Right lobe of liver (tissue), 4 donors: ENCODE measurements around the gene LPCAT3.

ENCODE experiments used
- CTCF ChIP-seq, 4 donors: fragments of 200-600 bp in 3 of 4; fragments of 450-650 bp in 1 of 4; IDR thresholded peaks; one replicate each; pipeline versions ENCODE4 v1.5.1 to v1.8.0; 2016 to 2022; ENCODE audit warnings: antibody characterized with exemption in 4 of 4, mild to moderate bottlenecking in 2 of 4
- POLR2A ChIP-seq: fragments of 450-650 bp; IDR thresholded peaks from one replicate; pipeline ENCODE4 v1.6.1; 2017; ENCODE audit warnings: antibody characterized with exemption, mild to moderate bottlenecking
- donor health status: DM: no; HTN: no; CAD: no.
- donor health status: DM: no; HTN: no; CAD: no.
- donor health status: DM: no; HTN: yes; CAD: no.

DNA sequence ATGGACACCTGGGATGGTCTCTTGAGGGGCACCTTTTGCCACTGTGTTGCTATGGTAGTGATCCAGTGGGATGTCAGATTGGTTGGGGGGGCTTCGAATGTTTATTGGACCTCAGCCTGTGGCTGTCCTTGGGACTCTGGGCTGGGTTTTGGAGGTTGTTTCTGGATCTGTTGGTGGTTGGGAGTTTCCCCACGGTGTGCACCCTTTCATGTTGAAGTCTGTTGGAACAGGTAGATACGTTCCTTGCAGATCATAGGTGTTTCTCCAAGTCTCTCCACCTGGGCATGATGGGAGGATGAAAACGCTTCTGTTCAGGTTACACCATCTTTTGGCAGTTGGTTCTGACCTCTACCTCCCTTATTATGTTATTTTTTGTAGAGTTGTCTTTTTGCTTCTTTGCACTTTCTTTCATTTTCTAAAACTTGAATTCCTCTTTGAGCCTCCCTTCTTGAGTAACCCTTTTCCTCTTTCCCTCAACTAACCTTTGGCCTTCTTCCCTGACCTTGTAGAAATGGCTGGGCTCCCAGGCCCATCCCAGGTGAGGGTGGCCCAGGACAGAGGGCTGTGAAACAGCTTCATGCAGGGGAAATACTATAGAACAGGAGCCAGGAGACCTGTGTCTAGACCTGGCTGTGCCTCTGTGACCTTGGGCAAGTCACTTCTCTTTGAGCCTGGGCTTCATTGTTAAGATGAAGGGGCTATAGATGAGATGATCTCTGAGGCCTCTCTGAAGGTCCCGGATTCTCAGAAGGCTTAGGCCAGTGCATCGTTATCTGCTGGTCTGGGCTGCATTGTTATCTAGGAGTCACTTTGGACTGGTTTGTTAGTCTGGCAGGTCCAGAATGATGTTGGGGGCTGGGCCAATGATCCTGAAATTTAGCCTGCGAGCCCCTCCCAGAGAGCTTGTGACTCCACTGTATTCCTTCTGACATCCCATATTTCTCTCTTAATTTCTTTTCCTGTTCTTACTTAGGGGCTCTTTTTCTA is 88.5 kb downstream of the LPCAT3 start:
- TF ChIP-seq CTCF (IDR thresholded peaks at IDR 0.05) (no peak), POLR2A (no peak)
